Erythroblast (primary cell): Measurements from ENCODE around the gene DNTTIP2.

Source experiments
- GATA1 ChIP-seq: IDR thresholded peaks from 2 replicates; pipeline ENCODE4 v1.6.1; 2011; ENCODE audit warnings: low read depth, mild to moderate bottlenecking, control low read depth, low read length, moderate library complexity
- POLR2A ChIP-seq: IDR thresholded peaks from 2 replicates; pipeline ENCODE4 v1.6.1; 2011; ENCODE audit warnings: mild to moderate bottlenecking, low read length

GRCh38 chr1:93827633-93828366 is 51.2 kb downstream of the DNTTIP2 start:
- no peak for TF ChIP-seq POLR2A
- no peak for TF ChIP-seq GATA1
